HL-60/S4 treated with phorbol 12-myristate 13-acetate at 8.2 ng/mL for 4 days and 3 days (cell line): ENCODE data around the gene PKP4.

Experiments used
- in situ Hi-C: fragments of 300-500 bp; cut with MboI; formaldehyde crosslinking; loops from 2 replicates; pipeline ENCODE4 v1.15.0; 2022; ENCODE audit warnings: low sequenced_read_pairs

PKP4 gene

DNA sequence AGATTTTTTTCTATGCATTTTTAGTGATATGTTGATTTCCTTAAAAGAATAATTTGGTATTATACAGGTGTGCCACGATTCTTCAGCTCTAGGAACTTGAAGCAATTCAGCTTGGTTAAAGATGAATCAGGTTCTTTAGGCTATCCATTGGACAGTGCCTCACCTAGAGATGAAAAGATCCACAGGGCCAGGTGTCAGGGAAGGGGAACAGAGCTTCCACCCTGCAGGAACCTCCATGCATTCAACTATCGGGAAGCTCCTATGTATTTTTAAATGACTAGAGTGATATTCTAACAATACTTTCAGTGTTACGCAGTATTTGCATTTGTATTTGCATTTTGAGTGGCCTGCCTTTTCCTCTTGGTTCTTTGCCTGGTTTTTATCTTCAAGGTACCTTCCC is 40.2 kb downstream of the PKP4 start:
- in situ Hi-C loops, result no loop called here

DNA sequence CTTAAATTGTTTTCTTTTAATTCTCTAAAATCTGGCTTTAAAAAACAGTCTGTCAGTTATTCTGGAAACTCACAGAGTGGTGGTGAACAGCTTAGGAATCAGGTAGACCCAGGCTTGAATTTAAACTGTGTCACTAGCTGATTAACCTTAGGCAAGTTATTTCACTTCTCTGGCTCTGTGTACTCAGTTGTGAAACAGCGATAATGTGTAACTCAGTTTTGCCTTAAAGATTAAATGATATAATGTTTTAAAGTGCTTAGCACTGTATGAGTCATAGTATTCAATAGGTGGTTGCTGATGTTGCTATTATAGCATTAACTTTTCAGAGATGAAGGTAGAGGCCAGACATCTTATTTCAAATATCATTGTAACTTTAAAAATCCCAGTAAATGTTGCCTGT is 40.7 kb downstream of the PKP4 start:
- in situ Hi-C loops, result no loop called here

GRCh38 chr2:158498043-158498748 is 41.4 kb downstream of the PKP4 start:
- in situ Hi-C loops, result no loop called here

DNA sequence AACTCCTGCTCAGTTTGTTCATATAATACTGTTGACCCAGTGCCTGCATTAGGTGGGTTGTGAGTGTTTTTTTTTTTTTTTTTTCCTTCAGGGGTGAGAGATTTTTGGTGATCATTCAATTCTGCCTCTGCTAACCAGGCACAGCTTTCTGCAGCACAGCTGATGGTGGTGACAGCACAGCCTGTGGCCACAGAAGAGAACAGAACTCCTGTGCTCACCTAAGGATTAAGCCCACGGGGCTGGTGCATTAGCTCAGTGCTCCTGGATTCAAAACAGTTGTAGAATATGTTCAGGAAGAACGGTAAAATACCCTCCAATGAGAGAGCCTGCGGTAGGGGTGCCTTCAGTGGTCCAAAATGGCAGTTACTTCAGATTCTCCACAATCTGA is 42.0 kb downstream of the PKP4 start:
- in situ Hi-C loops, result no loop called here

- in situ Hi-C loops, result no loop called here
Measured at GRCh38 chr2:158499383-158499782, 42.6 kb downstream of the PKP4 start.

- in situ Hi-C loops, result no loop called here
Measured at GRCh38 chr2:158500333-158500732, 43.6 kb downstream of the PKP4 start.

GRCh38 chr2:158501301-158501700 is 44.5 kb downstream of the PKP4 start:
- in situ Hi-C loops, result no loop called here

DNA sequence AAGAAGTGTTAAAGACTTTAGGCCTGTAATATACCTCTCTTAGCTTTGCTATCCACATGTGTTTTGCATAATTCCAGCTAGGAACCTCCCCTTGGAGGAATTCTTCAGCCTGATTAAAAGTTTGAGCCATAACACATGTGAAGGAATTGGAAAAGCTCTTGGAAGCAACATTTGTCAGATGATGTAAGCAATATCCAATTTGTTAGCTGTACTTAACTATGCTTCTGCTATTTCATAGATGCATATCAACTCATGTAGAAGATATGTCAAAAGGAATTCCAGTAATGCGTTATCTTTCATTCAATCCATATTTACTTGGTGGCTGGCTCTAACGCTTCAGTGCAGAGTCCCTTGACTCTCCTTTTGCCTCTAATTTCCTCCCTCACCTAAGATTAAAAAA is 46.2 kb downstream of the PKP4 start:
- in situ Hi-C loops, result no loop called here

GRCh38 chr2:158504088-158504487 is 47.3 kb downstream of the PKP4 start:
- in situ Hi-C loops, result no loop called here

DNA sequence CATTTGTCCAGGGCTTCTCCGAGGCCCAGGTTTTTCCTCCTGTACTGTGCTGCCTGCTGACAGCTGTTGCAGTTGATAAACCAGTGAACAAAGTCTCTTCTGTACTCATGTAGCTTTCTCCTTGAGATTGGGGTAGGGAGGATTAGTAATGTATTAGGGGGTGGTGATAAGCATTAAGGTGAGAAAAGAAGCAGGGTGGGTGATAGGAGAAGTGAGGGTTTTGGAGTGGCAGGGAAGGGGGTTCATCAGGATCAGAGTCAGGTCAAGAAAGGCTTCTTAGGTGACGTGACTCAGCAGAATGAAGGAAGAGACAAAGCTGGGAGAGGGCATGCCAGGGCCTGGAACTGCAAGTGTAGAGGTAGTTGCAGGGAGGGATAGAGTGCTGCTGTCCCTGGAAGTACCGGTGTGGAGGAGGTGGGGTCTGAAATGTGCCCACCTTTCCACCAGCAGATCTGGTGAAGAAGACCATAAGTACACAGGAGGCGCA is 48.7 kb downstream of the PKP4 start:
- in situ Hi-C loops, result no loop called here

- in situ Hi-C loops, result no loop called here
Measured at GRCh38 chr2:158507141-158507540, 50.4 kb downstream of the PKP4 start.

- in situ Hi-C loops, result no loop called here
Measured at GRCh38 chr2:158507679-158508078, 50.9 kb downstream of the PKP4 start.

GRCh38 chr2:158509928-158510797 is 53.4 kb downstream of the PKP4 start:
- in situ Hi-C loops, result no loop called here

- in situ Hi-C loops, result no loop called here
Measured at GRCh38 chr2:158510887-158511286, 54.1 kb downstream of the PKP4 start.

GRCh38 chr2:158511706-158512105 is 55.0 kb downstream of the PKP4 start:
- in situ Hi-C loops, result no loop called here

DNA sequence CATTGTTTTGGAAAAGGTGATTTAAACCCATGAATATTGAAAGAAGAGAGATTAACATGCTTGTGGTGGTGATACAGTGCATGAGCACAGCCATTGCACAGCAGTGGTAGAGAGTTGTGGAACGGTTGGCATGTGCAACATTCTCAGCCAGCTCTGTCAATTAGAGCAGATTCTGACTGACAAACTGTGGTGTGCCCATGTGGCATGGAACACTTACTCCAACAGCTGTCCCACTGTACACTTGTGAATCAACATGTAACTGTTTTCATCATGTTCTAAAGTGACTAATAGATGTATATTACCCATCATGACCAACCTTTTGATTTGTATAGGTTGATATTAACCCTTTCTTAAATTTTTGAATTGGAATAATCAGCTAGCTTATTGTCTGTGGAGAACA is 55.6 kb downstream of the PKP4 start:
- in situ Hi-C loops, result no loop called here

DNA sequence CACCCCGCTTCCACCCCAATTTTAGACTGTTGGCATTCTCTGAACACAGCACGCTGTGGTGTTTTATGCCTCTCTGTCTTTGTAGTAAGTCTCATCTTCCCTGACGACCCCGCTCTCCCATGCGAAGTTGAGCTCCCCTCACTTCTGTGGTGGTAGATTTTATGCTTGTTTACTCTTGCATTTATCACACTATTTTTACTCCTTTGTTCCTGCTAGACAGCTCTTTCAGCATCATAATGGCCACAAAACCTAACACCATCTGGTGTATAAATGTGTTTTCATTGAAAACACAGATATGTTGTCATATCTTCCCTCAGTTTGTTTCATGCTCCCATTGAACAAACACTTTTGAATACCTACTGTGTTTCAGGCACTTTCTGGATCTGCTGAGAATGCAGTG is 57.1 kb downstream of the PKP4 start:
- in situ Hi-C loops, result no loop called here

DNA sequence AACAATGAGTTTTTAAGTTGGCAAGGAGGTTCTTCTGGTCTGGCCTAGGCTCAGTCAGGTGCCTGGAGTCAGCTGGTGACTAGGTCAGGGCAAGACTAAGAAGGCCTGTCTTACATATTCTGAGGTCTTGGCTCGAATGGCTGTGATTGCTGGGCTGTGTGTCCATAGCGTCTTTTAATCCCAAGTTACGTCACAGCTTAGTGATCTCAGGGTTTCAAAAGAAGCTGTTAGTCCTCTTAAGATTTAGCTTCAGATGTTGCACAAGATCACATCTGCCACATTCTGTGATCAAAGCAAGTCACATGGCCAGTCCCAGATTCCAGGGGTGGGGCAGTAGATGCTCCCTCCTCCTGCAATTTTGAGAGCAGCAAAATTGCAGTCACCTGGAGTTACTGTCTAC is 61.3 kb downstream of the PKP4 start:
- in situ Hi-C loops, result no loop called here

- in situ Hi-C loops, result no loop called here
Measured at GRCh38 chr2:158519481-158519880, 62.7 kb downstream of the PKP4 start.

- in situ Hi-C loops, result no loop called here
Measured at GRCh38 chr2:158529379-158530259, 72.9 kb downstream of the PKP4 start.

GRCh38 chr2:158530829-158531228 is 74.1 kb downstream of the PKP4 start:
- in situ Hi-C loops, result no loop called here
